ENCODE measurements around the gene MAF. TPM values are rescaled to one million over a fixed set of nuclear protein-coding genes. Genes with fewer than 3 reads are reported as not detected.

MAF gene
- total and polyA plus RNA-seq, 10 donors, result 8.8 to 107 (median 60.6) TPM

- no peaks in the 10 kb centered on the region for H3K36me3 ChIP-seq
- no peak for DNase-seq
- intact Hi-C loops (cut with DNase I; ENCODE audit: low total_unique reads), result no loop called here
Measured at GRCh38 chr16:79573071-79573470, 27.5 kb downstream of the MAF start.

GRCh38 chr16:79571903-79572535 is 28.5 kb downstream of the MAF start:
- peaks cover 0 to 5% (median 0%) of the 10 kb centered on the region in 7 donors for H3K27me3 ChIP-seq (replicated peaks in 1 of 7)
- H3K27ac ChIP-seq, result peak overlapping the region in 2 of 8 donors; percentile 12 to 21
- no peak for DNase-seq
- no peak for TF ChIP-seq POLR2A (IDR thresholded peaks at IDR 0.05)
- no peak for TF ChIP-seq POLR2AphosphoS5 (IDR thresholded peaks at IDR 0.05)
- no peak for TF ChIP-seq CTCF (IDR thresholded peaks at IDR 0.05 in 8 of 11, conservative IDR thresholded peaks at IDR 0.05 in 3 of 11)
- intact Hi-C loops (cut with DNase I; ENCODE audit: low total_unique reads), result no loop called here
- 77 to 86% (median 81%) methylated on average over 9 of the region's 9 CpGs for WGBS, 5 donors
- no peak overlapping the region for H3K4me3 ChIP-seq
- peaks cover 0 to 11% (median 0%) of the 10 kb centered on the region in 6 donors for H3K4me1 ChIP-seq
- no peaks in the 10 kb centered on the region for H3K9me3 ChIP-seq
- H3K36me3 ChIP-seq, result no peaks in the 10 kb centered on the region

More at GRCh38 chr16:79573071-79573470, 27.5 kb downstream of the MAF start:
- Histone ChIP-seq H3K4me3 (no peak overlapping the region), H3K4me1 (peaks cover 0 to 11% (median 0%) of the 10 kb centered on the region in 6 donors), H3K9me3 (no peaks in the 10 kb centered on the region), H3K27me3 (replicated peaks in 1 of 7) (peaks cover 0 to 7% (median 0%) of the 10 kb centered on the region in 7 donors), H3K27ac (no peak overlapping the region)
- 44 to 92% (median 68%) methylated on average over 2 of the region's 2 CpGs for WGBS, 5 donors
- TF ChIP-seq POLR2A (IDR thresholded peaks at IDR 0.05), result no peak
- TF ChIP-seq CTCF (IDR thresholded peaks at IDR 0.05 in 8 of 11, conservative IDR thresholded peaks at IDR 0.05 in 3 of 11), result no peak
- no peak for TF ChIP-seq POLR2AphosphoS5 (IDR thresholded peaks at IDR 0.05)

- H3K27ac ChIP-seq, result peak overlapping the region in 2 of 8 donors; percentile 12 to 21
- peaks cover 0 to 5% (median 0%) of the 10 kb centered on the region in 7 donors for H3K27me3 ChIP-seq (replicated peaks in 1 of 7)
- H3K9me3 ChIP-seq, result no peaks in the 10 kb centered on the region
- 36 to 47% (median 42%) methylated on average over 8 of the region's 8 CpGs for WGBS, 5 donors
- no peak for DNase-seq
- no peak for TF ChIP-seq POLR2A (IDR thresholded peaks at IDR 0.05)
- no peak for TF ChIP-seq POLR2AphosphoS5 (IDR thresholded peaks at IDR 0.05)
- TF ChIP-seq CTCF (IDR thresholded peaks at IDR 0.05 in 8 of 11, conservative IDR thresholded peaks at IDR 0.05 in 3 of 11), result no peak
- peaks cover 0 to 11% (median 0%) of the 10 kb centered on the region in 6 donors for H3K4me1 ChIP-seq
- H3K36me3 ChIP-seq, result no peaks in the 10 kb centered on the region
- H3K4me3 ChIP-seq, result peak overlapping the region in 3 of 8 donors; percentile 8 to 47 (median 23)
- intact Hi-C loops (cut with DNase I; ENCODE audit: low total_unique reads), result no loop called here
Measured at GRCh38 chr16:79571065-79571902, 29.3 kb downstream of the MAF start.

GRCh38 chr16:79564671-79565107 is 35.8 kb downstream of the MAF start:
- 84 to 92% (median 85%) methylated on average over 6 of the region's 6 CpGs for WGBS, 5 donors
- H3K27ac ChIP-seq, result no peak overlapping the region
- no peaks in the 10 kb centered on the region for H3K9me3 ChIP-seq
- no peak for TF ChIP-seq POLR2A (IDR thresholded peaks at IDR 0.05)
- no peak for TF ChIP-seq POLR2AphosphoS5 (IDR thresholded peaks at IDR 0.05)
- TF ChIP-seq CTCF (IDR thresholded peaks at IDR 0.05 in 8 of 11, conservative IDR thresholded peaks at IDR 0.05 in 3 of 11), result no peak
- intact Hi-C loops (cut with DNase I; ENCODE audit: low total_unique reads), result no loop called here
- no peaks in the 10 kb centered on the region for H3K36me3 ChIP-seq
- DNase-seq, result no peak
- no peaks in the 10 kb centered on the region for H3K27me3 ChIP-seq (replicated peaks in 1 of 7)
- no peaks in the 10 kb centered on the region for H3K4me1 ChIP-seq
- H3K4me3 ChIP-seq, result no peak overlapping the region
